Thyroid gland (tissue), 4 donors: ENCODE measurements around the gene RHBDF2.

Experiments used
- CTCF ChIP-seq, 6 experiments: fragments of 200-600 bp in 3 of 6; fragments of 450-650 bp in 3 of 6; sonication (generic) in 3 of 6; IDR thresholded peaks; one replicate each; pipeline ENCODE4 v1.5.1; 2016 to 2019; ENCODE audit warnings: antibody characterized with exemption in 6 of 6, mild to moderate bottlenecking in 2 of 6, inconsistent platforms in 1 of 6, moderate library complexity in 1 of 6
- POLR2A ChIP-seq, 2 donors: fragments of 450-650 bp; IDR thresholded peaks; one replicate each; pipeline ENCODE4 v1.6.1; 2017; ENCODE audit warnings: antibody characterized with exemption in 2 of 2, mild to moderate bottlenecking in 2 of 2, moderate library complexity in 1 of 2

- TF ChIP-seq CTCF (IDR thresholded peaks at IDR 0.05) (no peak), POLR2A (IDR thresholded peaks at IDR 0.05) (peak in 1 of 2 donors; percentile 52)
Measured at GRCh38 chr17:76497979-76498875, 3.0 kb downstream of the RHBDF2 start.
